Activated naive CD4-positive, alpha-beta T cell treated with anti-CD3 and anti-CD28 coated beads, Interleukin-2, amount 10 ng/mL, durations not matched to agents 7 days and 5 days (primary cell): ENCODE data around the gene SNAI3.

Experiments used
- CTCF ChIA-PET: fragments of 350-600 bp; sonication (Branson Sonifier 250); formaldehyde crosslinking; loops from one replicate; lab custom pipeline; 2021; ENCODE audit warnings: antibody characterized with exemption; lab: Charles Lee
- DNase-seq: peaks from one replicate; pipeline ENCODE4 v3.0.0-alpha.2; 2020
- H3K27ac Mint-ChIP-seq: one replicate; pipeline ENCODE4 v1.8.0; 2021; ENCODE audit warnings: mild to moderate bottlenecking, moderate library complexity, mixed read lengths
- H3K27me3 Mint-ChIP-seq: one replicate; pipeline ENCODE4 v1.8.0; 2021; ENCODE audit warnings: mild to moderate bottlenecking, mixed read lengths
- H3K36me3 Mint-ChIP-seq: one replicate; pipeline ENCODE4 v1.8.0; 2021; ENCODE audit warnings: mixed read lengths
- H3K4me1 Mint-ChIP-seq: one replicate; pipeline ENCODE4 v1.8.0; 2021; ENCODE audit warnings: mixed read lengths
- H3K4me3 Mint-ChIP-seq: one replicate; pipeline ENCODE4 v1.8.0; 2021; ENCODE audit warnings: mild to moderate bottlenecking, moderate library complexity, mixed read lengths
- H3K9me3 Mint-ChIP-seq: one replicate; pipeline ENCODE4 v1.8.0; 2021; ENCODE audit warnings: mixed read lengths

The SNAI3 gene

GRCh38 chr16:88694221-88695087, 8.1 kb upstream of the SNAI3 start:
- CTCF ChIA-PET, result no interaction called here
- DNase-seq, result no peak
- Mint-ChIP-seq H3K9me3 (no peaks in the 10 kb centered on the region), H3K4me3 (no peak overlapping the region), H3K27ac (peak overlapping the region; percentile 85), H3K27me3 (no peaks in the 10 kb centered on the region), H3K36me3 (peaks cover 18% of the 10 kb centered on the region), H3K4me1 (peaks cover 75% of the 10 kb centered on the region)

GRCh38 chr16:88693420-88694177, 7.3 kb upstream of the SNAI3 start:
- Mint-ChIP-seq H3K27me3 (peaks cover 2% of the 10 kb centered on the region), H3K4me1 (peaks cover 83% of the 10 kb centered on the region), H3K9me3 (no peaks in the 10 kb centered on the region), H3K36me3 (peaks cover 18% of the 10 kb centered on the region), H3K4me3 (no peak overlapping the region), H3K27ac (peak overlapping the region; percentile 93)
- CTCF ChIA-PET, result interaction anchor here (0.8 kb wide), 1 partner anchor 1231 kb away, joined by 3 read pairs; no protein-coding TSS in a partner anchor
- no peak for DNase-seq

GRCh38 chr16:88692861-88693260, 6.6 kb upstream of the SNAI3 start:
- Mint-ChIP-seq H3K9me3 (no peaks in the 10 kb centered on the region), H3K27me3 (peaks cover 9% of the 10 kb centered on the region), H3K27ac (peak overlapping the region; percentile 93), H3K4me1 (peaks cover 82% of the 10 kb centered on the region), H3K36me3 (peaks cover 12% of the 10 kb centered on the region), H3K4me3 (peak overlapping the region; percentile 64)
- peak; percentile 56 for DNase-seq
- CTCF ChIA-PET, result interaction anchor here (0.8 kb wide), 1 partner anchor 1232 kb away, joined by 3 read pairs; no protein-coding TSS in a partner anchor

GRCh38 chr16:88691924-88692560, 5.7 kb upstream of the SNAI3 start:
- Mint-ChIP-seq H3K9me3 (no peaks in the 10 kb centered on the region), H3K27ac (peak overlapping the region; percentile 93), H3K4me3 (peak overlapping the region; percentile 64), H3K4me1 (peaks cover 82% of the 10 kb centered on the region), H3K36me3 (peaks cover 7% of the 10 kb centered on the region), H3K27me3 (peaks cover 9% of the 10 kb centered on the region)
- CTCF ChIA-PET, result no interaction called here
- peak; percentile 76 for DNase-seq

DNA sequence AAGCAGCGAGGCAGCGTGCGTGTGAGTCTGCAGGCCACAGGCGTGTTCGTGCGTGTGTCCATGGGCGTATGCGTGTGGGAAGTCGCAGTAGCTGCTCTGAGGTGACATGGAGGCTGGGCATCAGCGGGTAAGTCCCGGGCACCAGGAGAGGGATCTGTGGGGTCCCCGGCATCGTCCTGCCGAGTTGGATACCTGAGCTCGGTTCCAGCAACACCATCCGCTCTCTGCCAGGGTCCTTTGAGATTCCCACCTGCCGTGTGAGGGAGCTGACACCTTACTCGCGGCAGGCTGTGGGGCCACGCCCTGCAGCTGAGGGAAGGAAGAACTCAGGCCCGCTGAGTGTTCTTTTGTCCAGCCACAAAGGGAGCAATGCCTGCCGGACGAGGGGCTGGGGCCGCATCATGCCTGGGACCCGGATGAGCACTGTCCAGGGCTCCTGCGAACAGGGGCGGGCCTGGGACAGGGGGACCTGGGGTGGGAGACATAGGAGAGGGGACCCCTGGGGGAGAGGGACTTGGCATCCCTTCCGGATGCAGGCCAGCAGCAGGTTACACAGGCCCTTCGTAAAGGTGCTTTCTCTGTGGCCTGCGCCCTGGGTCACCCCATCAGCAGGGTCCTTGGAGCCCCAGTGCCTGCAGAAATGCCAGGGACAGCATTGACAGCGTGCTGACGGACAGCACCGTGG, 5.0 kb upstream of the SNAI3 start:
- no peak for DNase-seq
- Mint-ChIP-seq H3K27ac (peak overlapping the region; percentile 93), H3K27me3 (peaks cover 13% of the 10 kb centered on the region), H3K4me1 (peaks cover 84% of the 10 kb centered on the region), H3K36me3 (peaks cover 2% of the 10 kb centered on the region), H3K4me3 (peak overlapping the region; percentile 64), H3K9me3 (no peaks in the 10 kb centered on the region)
- CTCF ChIA-PET, result no interaction called here

- Mint-ChIP-seq H3K4me1 (peaks cover 82% of the 10 kb centered on the region), H3K27me3 (peaks cover 13% of the 10 kb centered on the region), H3K9me3 (no peaks in the 10 kb centered on the region), H3K4me3 (peak overlapping the region; percentile 45), H3K27ac (peak overlapping the region; percentile 68), H3K36me3 (peaks cover 2% of the 10 kb centered on the region)
- DNase-seq, result no peak
- CTCF ChIA-PET, result no interaction called here
Measured at GRCh38 chr16:88690341-88691128, 4.2 kb upstream of the SNAI3 start.

GRCh38 chr16:88688013-88688778, 1.9 kb upstream of the SNAI3 start:
- CTCF ChIA-PET, result no interaction called here

DNA sequence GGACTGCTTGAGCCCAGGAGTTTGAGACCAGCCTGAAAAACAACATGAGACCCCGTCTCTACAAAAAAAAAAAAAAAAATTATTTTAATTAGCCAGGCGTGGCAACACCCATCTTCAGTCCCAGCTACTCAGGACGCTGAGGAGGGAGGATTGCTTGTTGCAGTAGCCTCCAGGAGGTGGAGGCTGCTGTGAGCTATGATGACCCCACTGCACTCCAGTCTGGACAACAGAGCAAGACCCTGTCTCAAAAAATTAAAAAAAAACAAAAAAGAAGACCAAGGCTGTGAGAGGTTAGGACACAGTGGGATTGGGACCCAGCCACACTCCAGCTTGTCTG, 1.3 kb upstream of the SNAI3 start:
- H3K36me3 Mint-ChIP-seq, result peaks cover 12% of the 10 kb centered on the region
- no peak for DNase-seq
- CTCF ChIA-PET, result interaction anchor here (0.9 kb wide), 1 partner anchor 19 kb away, joined by 4 read pairs; the partner anchor contains the start of gene CTU2
- H3K27me3 Mint-ChIP-seq, result peaks cover 13% of the 10 kb centered on the region
- H3K9me3 Mint-ChIP-seq, result no peaks in the 10 kb centered on the region
- peak overlapping the region; percentile 42 for H3K27ac Mint-ChIP-seq
- H3K4me3 Mint-ChIP-seq, result no peak overlapping the region
- H3K4me1 Mint-ChIP-seq, result peaks cover 81% of the 10 kb centered on the region

More at GRCh38 chr16:88688013-88688778, 1.9 kb upstream of the SNAI3 start:
- no peak for DNase-seq
- Mint-ChIP-seq H3K27me3 (peaks cover 13% of the 10 kb centered on the region), H3K9me3 (no peaks in the 10 kb centered on the region), H3K4me3 (no peak overlapping the region), H3K27ac (peak overlapping the region; percentile 42), H3K36me3 (peaks cover 12% of the 10 kb centered on the region), H3K4me1 (peaks cover 84% of the 10 kb centered on the region)

GRCh38 chr16:88687254-88687576, 908 bp upstream of the SNAI3 start:
- Mint-ChIP-seq H3K9me3 (no peaks in the 10 kb centered on the region), H3K4me3 (peak overlapping the region; percentile 26), H3K27ac (no peak overlapping the region), H3K27me3 (peaks cover 13% of the 10 kb centered on the region), H3K36me3 (peaks cover 15% of the 10 kb centered on the region), H3K4me1 (peaks cover 80% of the 10 kb centered on the region)
- CTCF ChIA-PET, result interaction anchor here (0.9 kb wide), 1 partner anchor 20 kb away, joined by 4 read pairs; the partner anchor contains the start of gene CTU2
- DNase-seq, result no peak

GRCh38 chr16:88686062-88686438, 257 bp downstream of the SNAI3 start:
- Mint-ChIP-seq H3K27me3 (peaks cover 13% of the 10 kb centered on the region), H3K27ac (peak overlapping the region; percentile 52), H3K36me3 (peaks cover 20% of the 10 kb centered on the region), H3K9me3 (no peaks in the 10 kb centered on the region), H3K4me1 (peaks cover 80% of the 10 kb centered on the region), H3K4me3 (peak overlapping the region; percentile 83)
- DNase-seq, result no peak
- CTCF ChIA-PET, result interaction anchor here (1.4 to 1.6 kb wide), 2 partner anchors 16 to 22 kb away, joined by 4 to 5 read pairs; no protein-coding TSS in a partner anchor

DNA sequence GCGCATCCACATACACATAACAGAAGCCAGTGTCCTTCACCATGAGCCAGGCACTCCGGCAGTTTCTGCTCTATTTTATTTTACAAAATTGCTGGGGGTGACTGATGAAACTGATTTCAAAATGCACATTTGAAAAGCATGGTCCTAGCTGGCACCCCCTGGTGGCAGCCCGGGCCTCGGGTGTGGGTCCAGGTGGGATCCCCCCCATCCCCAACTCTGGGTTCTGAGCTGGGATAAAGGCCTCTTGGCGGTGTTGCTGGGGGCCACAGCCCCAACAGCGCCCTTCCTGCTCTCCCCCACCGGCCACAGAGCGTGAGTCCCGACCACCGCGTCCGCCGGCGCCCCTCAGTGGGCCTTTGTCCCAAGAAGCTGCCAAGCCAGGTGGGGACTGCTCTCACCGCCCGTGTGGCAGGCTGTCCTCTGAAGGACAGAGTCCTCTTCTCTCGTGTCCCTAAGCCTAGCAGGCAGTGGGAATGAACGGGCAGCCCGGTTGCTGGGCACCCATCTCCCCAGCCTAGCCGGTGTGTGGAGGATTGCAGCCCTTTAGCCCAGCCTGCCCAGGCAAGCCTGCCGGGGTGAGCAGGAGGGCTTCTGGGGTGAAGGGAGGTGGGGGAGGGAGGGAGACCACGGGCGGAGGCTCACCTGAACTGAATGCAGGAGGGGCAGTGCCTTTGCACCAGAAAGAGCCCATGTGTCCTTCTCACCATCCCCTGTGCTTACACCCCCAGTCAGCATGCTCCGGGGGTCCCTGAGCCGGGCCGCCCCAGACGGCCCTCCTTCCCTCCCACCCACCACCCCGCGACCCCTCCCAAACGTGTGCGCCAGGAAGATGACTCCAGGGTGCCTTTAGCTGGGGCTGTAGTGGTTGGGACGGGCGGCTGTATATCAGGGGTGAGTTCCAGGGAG, 898 bp downstream of the SNAI3 start:
- peak; percentile 75 for DNase-seq
- Mint-ChIP-seq H3K36me3 (peaks cover 24% of the 10 kb centered on the region), H3K27me3 (peaks cover 13% of the 10 kb centered on the region), H3K4me1 (peaks cover 78% of the 10 kb centered on the region), H3K9me3 (no peaks in the 10 kb centered on the region), H3K27ac (peak overlapping the region; percentile 77), H3K4me3 (peak overlapping the region; percentile 83)
- CTCF ChIA-PET, result interaction anchor here (0.7 to 1.6 kb wide), 5 partner anchors 15 to 115 kb away, joined by 3 to 5 read pairs (median 4); partner anchors contain the start of gene ZC3H18
